NCI-H345 treated with DMSO at 0.1 percent for 48 hours (cell line): ENCODE data around the gene MADD.

ENCODE experiments used
- DNase-seq: peaks from one replicate; lab custom pipeline; 2025; ENCODE audit not compliant: unreplicated experiment; lab: John Stamatoyannopoulos, UW

MADD gene

GRCh38 chr11:47356129-47356997 lies 86.4 kb downstream of the MADD start:
- no peak for DNase-seq

- DNase-seq = no peak
Observed at GRCh38 chr11:47356998-47357329, 87.0 kb downstream of the MADD start.

GRCh38 chr11:47357985-47358730 lies 88.2 kb downstream of the MADD start:
- no peak for DNase-seq

GRCh38 chr11:47358731-47359051 lies 88.8 kb downstream of the MADD start:
- no peak for DNase-seq

GRCh38 chr11:47359162-47359561 lies 89.2 kb downstream of the MADD start:
- DNase-seq = no peak

GRCh38 chr11:47359586-47359985 lies 89.7 kb downstream of the MADD start:
- no peak for DNase-seq

- DNase-seq = no peak
Observed at GRCh38 chr11:47360341-47360740, 90.4 kb downstream of the MADD start.

GRCh38 chr11:47361419-47361818 lies 91.5 kb downstream of the MADD start:
- no peak for DNase-seq

- no peak for DNase-seq
Observed at GRCh38 chr11:47366020-47366490, 96.1 kb downstream of the MADD start.

- DNase-seq = no peak
Observed at GRCh38 chr11:47369676-47370075, 99.7 kb downstream of the MADD start.

GRCh38 chr11:47372422-47372821 lies 102.5 kb downstream of the MADD start:
- DNase-seq = no peak

GRCh38 chr11:47373876-47374719 lies 104.2 kb downstream of the MADD start:
- peak; percentile 8 for DNase-seq

- no peak for DNase-seq
Observed at GRCh38 chr11:47374720-47375019, 104.7 kb downstream of the MADD start.

- DNase-seq = no peak
Observed at GRCh38 chr11:47375020-47375419, 105.1 kb downstream of the MADD start.

- no peak for DNase-seq
Observed at GRCh38 chr11:47375546-47376085, 105.7 kb downstream of the MADD start.

- DNase-seq = no peak
Observed at GRCh38 chr11:47376107-47376524, 106.2 kb downstream of the MADD start.

- DNase-seq = no peak
Observed at GRCh38 chr11:47376525-47377371, 106.8 kb downstream of the MADD start.

- DNase-seq = no peak
Observed at GRCh38 chr11:47377571-47378009, 107.7 kb downstream of the MADD start.

- no peak for DNase-seq
Observed at GRCh38 chr11:47378010-47378835, 108.3 kb downstream of the MADD start, which contains the start of gene SPI1. Gene SPI1 (minus strand): TSS chr11:47378547. CDS start chr11:47378353, 194 bp downstream.

- DNase-seq = no peak
Observed at GRCh38 chr11:47378836-47379170, 108.9 kb downstream of the MADD start.
